ENCODE results near the gene RFNG. TPM values are rescaled to one million over a fixed set of nuclear protein-coding genes. Genes with fewer than 3 reads are reported as not detected.

RFNG gene
- total RNA-seq, 1 donor = 13.7 TPM

GRCh38 chr17:82005701-82006348, 45.8 kb downstream of the RFNG start:
- no peaks in the 10 kb centered on the region for H3K9me3 ChIP-seq (ENCODE audit: low read depth, low read length)
- no peaks in the 10 kb centered on the region for H3K4me1 ChIP-seq (ENCODE audit: insufficient read depth, low read length)
- H3K27me3 ChIP-seq (ENCODE audit: insufficient read depth, low read length) = no peaks in the 10 kb centered on the region
- no peak overlapping the region for H3K4me3 ChIP-seq (ENCODE audit: low read length)

GRCh38 chr17:82004517-82005455, 46.8 kb downstream of the RFNG start:
- Histone ChIP-seq H3K4me3 (ENCODE audit: low read length) (no peak overlapping the region), H3K27me3 (ENCODE audit: insufficient read depth, low read length) (no peaks in the 10 kb centered on the region), H3K9me3 (ENCODE audit: low read depth, low read length) (no peaks in the 10 kb centered on the region), H3K4me1 (ENCODE audit: insufficient read depth, low read length) (no peaks in the 10 kb centered on the region)

GRCh38 chr17:82003411-82004381, 47.9 kb downstream of the RFNG start:
- Histone ChIP-seq H3K4me3 (ENCODE audit: low read length) (no peak overlapping the region), H3K27me3 (ENCODE audit: insufficient read depth, low read length) (no peaks in the 10 kb centered on the region), H3K9me3 (ENCODE audit: low read depth, low read length) (no peaks in the 10 kb centered on the region), H3K4me1 (ENCODE audit: insufficient read depth, low read length) (no peaks in the 10 kb centered on the region)

- Histone ChIP-seq H3K4me1 (ENCODE audit: insufficient read depth, low read length) (no peaks in the 10 kb centered on the region), H3K4me3 (ENCODE audit: low read length) (no peak overlapping the region), H3K9me3 (ENCODE audit: low read depth, low read length) (no peaks in the 10 kb centered on the region), H3K27me3 (ENCODE audit: insufficient read depth, low read length) (no peaks in the 10 kb centered on the region)
Observed at GRCh38 chr17:82001571-82002056, 50.0 kb downstream of the RFNG start.

GRCh38 chr17:82000803-82001570, 50.6 kb downstream of the RFNG start:
- no peaks in the 10 kb centered on the region for H3K9me3 ChIP-seq (ENCODE audit: low read depth, low read length)
- no peaks in the 10 kb centered on the region for H3K4me1 ChIP-seq (ENCODE audit: insufficient read depth, low read length)
- no peaks in the 10 kb centered on the region for H3K27me3 ChIP-seq (ENCODE audit: insufficient read depth, low read length)
- no peak overlapping the region for H3K4me3 ChIP-seq (ENCODE audit: low read length)

- H3K4me1 ChIP-seq (ENCODE audit: insufficient read depth, low read length) = no peaks in the 10 kb centered on the region
- no peak overlapping the region for H3K4me3 ChIP-seq (ENCODE audit: low read length)
- no peaks in the 10 kb centered on the region for H3K27me3 ChIP-seq (ENCODE audit: insufficient read depth, low read length)
- H3K9me3 ChIP-seq (ENCODE audit: low read depth, low read length) = no peaks in the 10 kb centered on the region
Observed at GRCh38 chr17:81999976-82000802, 51.4 kb downstream of the RFNG start.

GRCh38 chr17:81999587-81999975, 52.0 kb downstream of the RFNG start:
- no peaks in the 10 kb centered on the region for H3K27me3 ChIP-seq (ENCODE audit: insufficient read depth, low read length)
- no peaks in the 10 kb centered on the region for H3K4me1 ChIP-seq (ENCODE audit: insufficient read depth, low read length)
- H3K9me3 ChIP-seq (ENCODE audit: low read depth, low read length) = no peaks in the 10 kb centered on the region
- H3K4me3 ChIP-seq (ENCODE audit: low read length) = no peak overlapping the region

GRCh38 chr17:81998691-81999438, 52.7 kb downstream of the RFNG start:
- no peaks in the 10 kb centered on the region for H3K9me3 ChIP-seq (ENCODE audit: low read depth, low read length)
- H3K27me3 ChIP-seq (ENCODE audit: insufficient read depth, low read length) = no peaks in the 10 kb centered on the region
- H3K4me1 ChIP-seq (ENCODE audit: insufficient read depth, low read length) = no peaks in the 10 kb centered on the region
- no peak overlapping the region for H3K4me3 ChIP-seq (ENCODE audit: low read length)

- no peaks in the 10 kb centered on the region for H3K4me1 ChIP-seq (ENCODE audit: insufficient read depth, low read length)
Observed at GRCh38 chr17:81998212-81998611, 53.4 kb downstream of the RFNG start.

More at GRCh38 chr17:81998212-81998611, 53.4 kb downstream of the RFNG start:
- H3K27me3 ChIP-seq (ENCODE audit: insufficient read depth, low read length) = no peaks in the 10 kb centered on the region
- H3K9me3 ChIP-seq (ENCODE audit: low read depth, low read length) = no peaks in the 10 kb centered on the region
- no peak overlapping the region for H3K4me3 ChIP-seq (ENCODE audit: low read length)

Other genes starting within 250 kb of the RFNG start
- gene GCGR, start 247.7 kb downstream of the RFNG start, total RNA-seq = not detected
- gene MCRIP1, start 218.5 kb downstream of the RFNG start, total RNA-seq = 32.3 TPM
- gene PPP1R27, start 216.8 kb downstream of the RFNG start, total RNA-seq = not detected
- 239 TPM for gene P4HB, start 191.3 kb downstream of the RFNG start, total RNA-seq
- 189 TPM for gene ARHGDIA, start 180.5 kb downstream of the RFNG start, total RNA-seq
- 77.9 TPM for gene ALYREF, start 160.2 kb downstream of the RFNG start, total RNA-seq
- 36.3 TPM for gene ANAPC11, start 160.1 kb downstream of the RFNG start, total RNA-seq
- gene NPB, start 149.6 kb downstream of the RFNG start, total RNA-seq = 0.10 TPM
- 10.6 TPM for gene PCYT2, start 140.4 kb downstream of the RFNG start, total RNA-seq
- 21.6 TPM for gene SIRT7, start 133.6 kb downstream of the RFNG start, total RNA-seq
- 14.9 TPM for gene MAFG, start 124.1 kb downstream of the RFNG start, total RNA-seq
- gene PYCR1, start 114.5 kb downstream of the RFNG start, total RNA-seq = 0.52 TPM
- gene MYADML2, start 104.6 kb downstream of the RFNG start, total RNA-seq = not detected
- not detected for gene NOTUM, start 90.6 kb downstream of the RFNG start, total RNA-seq
- 10.3 TPM for gene ASPSCR1, start 74.2 kb downstream of the RFNG start, total RNA-seq
- gene CENPX, start 28.9 kb downstream of the RFNG start, total RNA-seq = 18.6 TPM
- gene LRRC45, start 28.5 kb downstream of the RFNG start, total RNA-seq = 5.5 TPM
- 0.63 TPM for gene RAC3, start 20.1 kb downstream of the RFNG start, total RNA-seq
- 25.2 TPM for gene DCXR, start 14.1 kb downstream of the RFNG start, total RNA-seq
- 47.4 TPM for gene GPS1, start 87 bp upstream of the RFNG start, total RNA-seq
- gene DUS1L, start 14.0 kb upstream of the RFNG start, total RNA-seq = 73.6 TPM
- gene FASN, start 46.4 kb upstream of the RFNG start, total RNA-seq = 21.8 TPM
- 36.6 TPM for gene CCDC57, start 161.0 kb upstream of the RFNG start, total RNA-seq
- 105 TPM for gene SLC16A3, start 177.2 kb upstream of the RFNG start, total RNA-seq
- 89.3 TPM for gene CSNK1D, start 221.9 kb upstream of the RFNG start, total RNA-seq